Measurements from ENCODE around the gene PPP1R14D. TPM values are rescaled to one million over a fixed set of nuclear protein-coding genes. Genes with fewer than 3 reads are reported as not detected.
A peak's percentile ranks its signal among the peaks of the same experiment; 100 is the strongest.

Gene PPP1R14D
- total RNA-seq, 1 donor from 2014 or later, result not detected

- no peak for TF ChIP-seq EZH2 (IDR thresholded peaks at IDR 0.05)
- peak overlapping the region; percentile 87 for H3K27ac Mint-ChIP-seq
- Histone ChIP-seq H3K4me1 (peaks cover 31% of the 10 kb centered on the region), H3K27ac (no peak overlapping the region), H4K20me1 (ENCODE audit: low read depth) (no peaks in the 10 kb centered on the region), H2AFZ (replicated peaks) (no peak overlapping the region), H3F3A (ENCODE audit: low read depth) (peaks cover 28% of the 10 kb centered on the region), H3K9me3 (ENCODE audit: low read depth) (no peaks in the 10 kb centered on the region), H3K79me2 (ENCODE audit: low read depth) (no peaks in the 10 kb centered on the region), H3K4me2 (peak overlapping the region; percentile 83), H3K27me3 (peaks cover 34% of the 10 kb centered on the region), H3K9ac (no peak overlapping the region), H3K36me3 (no peaks in the 10 kb centered on the region), H3K4me3 (no peak overlapping the region)
- peaks cover 2% of the 10 kb centered on the region for H3K36me3 Mint-ChIP-seq
- DNase-seq (ENCODE audit: low spot score), result no peak
- no peaks in the 10 kb centered on the region for H3K9me3 Mint-ChIP-seq
- no peak overlapping the region for H3K4me3 Mint-ChIP-seq
- peaks cover 43% of the 10 kb centered on the region for H3K4me1 Mint-ChIP-seq
- peaks cover 11% of the 10 kb centered on the region for H3K27me3 Mint-ChIP-seq (ENCODE audit: insufficient read depth, low read depth)
Measured at GRCh38 chr15:40766194-40766815, 62.2 kb downstream of the PPP1R14D start.

Small RNAs within 50 kb of the gene (small RNA-seq; reads per million reads assigned to genes)
- gene AC025166.1, result not detected

Other genes starting within 250 kb of the PPP1R14D start
- gene KNL1, start 234.5 kb downstream of the PPP1R14D start, total RNA-seq (ENCODE audit: low replicate concordance), result 71.7 and 125 TPM in 2 replicates
- gene RAD51, start 133.5 kb downstream of the PPP1R14D start, total RNA-seq (ENCODE audit: low replicate concordance), result 27.2 and 48.1 TPM in 2 replicates
- gene RMDN3, start 73.5 kb downstream of the PPP1R14D start, total RNA-seq (ENCODE audit: low replicate concordance), result 13.2 and 16.3 TPM in 2 replicates
- 2.8 and 3.0 TPM in 2 replicates for gene GCHFR, start 64.6 kb downstream of the PPP1R14D start, total RNA-seq (ENCODE audit: low replicate concordance)
- gene C15orf62, start 58.7 kb downstream of the PPP1R14D start, total RNA-seq (ENCODE audit: low replicate concordance), result not detected in 2 replicates
- 19.3 and 20.2 TPM in 2 replicates for gene ZFYVE19, start 21.6 kb downstream of the PPP1R14D start, total RNA-seq (ENCODE audit: low replicate concordance)
- gene DNAJC17, start 21.2 kb downstream of the PPP1R14D start, total RNA-seq (ENCODE audit: low replicate concordance), result 23.3 and 49.3 TPM in 2 replicates
- 12.0 and 13.7 TPM in 2 replicates for gene SPINT1, start 15.3 kb upstream of the PPP1R14D start, total RNA-seq (ENCODE audit: low replicate concordance)
- gene RHOV, start 45.5 kb upstream of the PPP1R14D start, total RNA-seq (ENCODE audit: low replicate concordance), result 1.2 TPM in 1 of 2 replicates, not detected in the other
- 8.0 and 22.2 TPM in 2 replicates for gene VPS18, start 65.7 kb upstream of the PPP1R14D start, total RNA-seq (ENCODE audit: low replicate concordance)
- gene DLL4, start 100.6 kb upstream of the PPP1R14D start, total RNA-seq (ENCODE audit: low replicate concordance), result 0.12 TPM in 1 of 2 replicates, not detected in the other
- gene CHAC1, start 124.8 kb upstream of the PPP1R14D start, total RNA-seq (ENCODE audit: low replicate concordance), result 2.4 and 4.8 TPM in 2 replicates

All from neural progenitor cell (in vitro differentiated cells).